ENCODE measurements around the gene NEXN.
"Not testable (repeated sequence)": the region's sequence is repeated elsewhere in the genome, so short reads cannot be mapped to it uniquely, and the experiment has no call there.

NEXN gene

GRCh38 chr1:77906624-77907023 lies 18.2 kb downstream of the NEXN start:
- Histone ChIP-seq H3K27me3 (ENCODE audit: control insufficient read depth, insufficient read depth, low read length) (no peaks in the 10 kb centered on the region), H3K4me2 (ENCODE audit: low read length) (no peak overlapping the region), H3K9ac (ENCODE audit: low read depth, low read length) (no peak overlapping the region), H3K4me1 (ENCODE audit: control insufficient read depth, insufficient read depth, low read length) (no peaks in the 10 kb centered on the region), H3K4me3 (ENCODE audit: low read length) (no peak overlapping the region), H3K36me3 (ENCODE audit: insufficient read depth, low read length) (peaks cover 11% of the 10 kb centered on the region), H3K9me3 (replicated peaks; ENCODE audit: low read length) (no peaks in the 10 kb centered on the region)

- H3K36me3 ChIP-seq (ENCODE audit: insufficient read depth, low read length): peaks cover 18% of the 10 kb centered on the region
- H3K4me3 ChIP-seq (ENCODE audit: low read length): no peak overlapping the region
- H3K9me3 ChIP-seq (replicated peaks; ENCODE audit: low read length): no peaks in the 10 kb centered on the region
- H3K27me3 ChIP-seq (ENCODE audit: control insufficient read depth, insufficient read depth, low read length): no peaks in the 10 kb centered on the region
- peaks cover 4% of the 10 kb centered on the region for H3K4me1 ChIP-seq (ENCODE audit: control insufficient read depth, insufficient read depth, low read length)
- no peak overlapping the region for H3K9ac ChIP-seq (ENCODE audit: low read depth, low read length)
- H3K4me2 ChIP-seq (ENCODE audit: low read length): no peak overlapping the region
These were observed 21.7 kb downstream of the NEXN start for GRCh38 chr1:77910116-77910515.

- not testable (repeated sequence) for H3K4me1 ChIP-seq (ENCODE audit: control insufficient read depth, insufficient read depth, low read length)
These were observed 30.5 kb downstream of the NEXN start for GRCh38 chr1:77918918-77919317.

GRCh38 chr1:77925518-77925917 lies 37.1 kb downstream of the NEXN start:
- Histone ChIP-seq H3K9me3 (replicated peaks; ENCODE audit: low read length) (no peaks in the 10 kb centered on the region), H3K9ac (ENCODE audit: low read depth, low read length) (no peak overlapping the region), H3K4me3 (ENCODE audit: low read length) (no peak overlapping the region), H3K4me2 (ENCODE audit: low read length) (no peak overlapping the region), H3K4me1 (ENCODE audit: control insufficient read depth, insufficient read depth, low read length) (peaks cover 24% of the 10 kb centered on the region), H3K27me3 (ENCODE audit: control insufficient read depth, insufficient read depth, low read length) (no peaks in the 10 kb centered on the region), H3K36me3 (ENCODE audit: insufficient read depth, low read length) (peaks cover 72% of the 10 kb centered on the region)

More at GRCh38 chr1:77918918-77919317, 30.5 kb downstream of the NEXN start:
- H3K9me3 ChIP-seq (replicated peaks; ENCODE audit: low read length); H3K9ac ChIP-seq (ENCODE audit: low read depth, low read length); H3K4me3 ChIP-seq (ENCODE audit: low read length); H3K4me2 ChIP-seq (ENCODE audit: low read length); H3K27me3 ChIP-seq (ENCODE audit: control insufficient read depth, insufficient read depth, low read length): not testable (repeated sequence)
- H3K36me3 ChIP-seq (ENCODE audit: insufficient read depth, low read length): peaks cover 57% of the 10 kb centered on the region

GRCh38 chr1:77925956-77926355 lies 37.5 kb downstream of the NEXN start:
- H3K9ac ChIP-seq (ENCODE audit: low read depth, low read length): no peak overlapping the region
- H3K36me3 ChIP-seq (ENCODE audit: insufficient read depth, low read length): peaks cover 71% of the 10 kb centered on the region
- H3K27me3 ChIP-seq (ENCODE audit: control insufficient read depth, insufficient read depth, low read length): no peaks in the 10 kb centered on the region
- peaks cover 24% of the 10 kb centered on the region for H3K4me1 ChIP-seq (ENCODE audit: control insufficient read depth, insufficient read depth, low read length)
- no peak overlapping the region for H3K4me3 ChIP-seq (ENCODE audit: low read length)
- H3K4me2 ChIP-seq (ENCODE audit: low read length): no peak overlapping the region
- H3K9me3 ChIP-seq (replicated peaks; ENCODE audit: low read length): no peaks in the 10 kb centered on the region

GRCh38 chr1:77926561-77927357 lies 38.3 kb downstream of the NEXN start:
- Histone ChIP-seq H3K27me3 (ENCODE audit: control insufficient read depth, insufficient read depth, low read length) (no peaks in the 10 kb centered on the region), H3K4me1 (ENCODE audit: control insufficient read depth, insufficient read depth, low read length) (peaks cover 24% of the 10 kb centered on the region), H3K9ac (ENCODE audit: low read depth, low read length) (no peak overlapping the region), H3K9me3 (replicated peaks; ENCODE audit: low read length) (no peaks in the 10 kb centered on the region), H3K4me2 (ENCODE audit: low read length) (peak overlapping the region; percentile 35), H3K36me3 (ENCODE audit: insufficient read depth, low read length) (peaks cover 75% of the 10 kb centered on the region), H3K4me3 (ENCODE audit: low read length) (no peak overlapping the region)

- Histone ChIP-seq H3K36me3 (ENCODE audit: insufficient read depth, low read length) (peaks cover 79% of the 10 kb centered on the region), H3K9me3 (replicated peaks; ENCODE audit: low read length) (no peaks in the 10 kb centered on the region), H3K9ac (ENCODE audit: low read depth, low read length) (no peak overlapping the region), H3K4me1 (ENCODE audit: control insufficient read depth, insufficient read depth, low read length) (peaks cover 24% of the 10 kb centered on the region), H3K4me2 (ENCODE audit: low read length) (no peak overlapping the region), H3K27me3 (ENCODE audit: control insufficient read depth, insufficient read depth, low read length) (no peaks in the 10 kb centered on the region), H3K4me3 (ENCODE audit: low read length) (no peak overlapping the region)
These were observed 39.0 kb downstream of the NEXN start for GRCh38 chr1:77927414-77927813.

GRCh38 chr1:77929806-77930205 lies 41.4 kb downstream of the NEXN start:
- Histone ChIP-seq H3K9ac (ENCODE audit: low read depth, low read length) (no peak overlapping the region), H3K27me3 (ENCODE audit: control insufficient read depth, insufficient read depth, low read length) (no peaks in the 10 kb centered on the region), H3K9me3 (replicated peaks; ENCODE audit: low read length) (no peaks in the 10 kb centered on the region), H3K4me2 (ENCODE audit: low read length) (peak overlapping the region; percentile 8), H3K4me1 (ENCODE audit: control insufficient read depth, insufficient read depth, low read length) (peaks cover 24% of the 10 kb centered on the region), H3K36me3 (ENCODE audit: insufficient read depth, low read length) (peaks cover 81% of the 10 kb centered on the region), H3K4me3 (ENCODE audit: low read length) (no peak overlapping the region)

GRCh38 chr1:77938651-77939050 lies 50.2 kb downstream of the NEXN start:
- H3K36me3 ChIP-seq (ENCODE audit: insufficient read depth, low read length): peaks cover 78% of the 10 kb centered on the region
- no peak overlapping the region for H3K9ac ChIP-seq (ENCODE audit: low read depth, low read length)
- no peaks in the 10 kb centered on the region for H3K4me1 ChIP-seq (ENCODE audit: control insufficient read depth, insufficient read depth, low read length)
- H3K27me3 ChIP-seq (ENCODE audit: control insufficient read depth, insufficient read depth, low read length): no peaks in the 10 kb centered on the region
- no peak overlapping the region for H3K4me2 ChIP-seq (ENCODE audit: low read length)
- H3K9me3 ChIP-seq (replicated peaks; ENCODE audit: low read length): no peaks in the 10 kb centered on the region
- no peak overlapping the region for H3K4me3 ChIP-seq (ENCODE audit: low read length)

- Histone ChIP-seq H3K9me3 (replicated peaks; ENCODE audit: low read length) (no peaks in the 10 kb centered on the region), H3K36me3 (ENCODE audit: insufficient read depth, low read length) (peaks cover 74% of the 10 kb centered on the region), H3K4me3 (ENCODE audit: low read length) (no peak overlapping the region), H3K4me1 (ENCODE audit: control insufficient read depth, insufficient read depth, low read length) (no peaks in the 10 kb centered on the region), H3K9ac (ENCODE audit: low read depth, low read length) (no peak overlapping the region), H3K27me3 (ENCODE audit: control insufficient read depth, insufficient read depth, low read length) (no peaks in the 10 kb centered on the region), H3K4me2 (ENCODE audit: low read length) (no peak overlapping the region)
These were observed 52.6 kb downstream of the NEXN start for GRCh38 chr1:77940921-77941570.

- H3K36me3 ChIP-seq (ENCODE audit: insufficient read depth, low read length): peaks cover 78% of the 10 kb centered on the region
These were observed 54.1 kb downstream of the NEXN start for GRCh38 chr1:77942400-77943140.

More at GRCh38 chr1:77942400-77943140, 54.1 kb downstream of the NEXN start:
- Histone ChIP-seq H3K4me2 (ENCODE audit: low read length) (no peak overlapping the region), H3K9me3 (replicated peaks; ENCODE audit: low read length) (no peaks in the 10 kb centered on the region), H3K4me1 (ENCODE audit: control insufficient read depth, insufficient read depth, low read length) (no peaks in the 10 kb centered on the region), H3K4me3 (ENCODE audit: low read length) (no peak overlapping the region), H3K9ac (ENCODE audit: low read depth, low read length) (no peak overlapping the region), H3K27me3 (ENCODE audit: control insufficient read depth, insufficient read depth, low read length) (no peaks in the 10 kb centered on the region)
